SK-N-SH (cell line): ENCODE measurements around the gene RBM33. TPM values are rescaled to one million over a fixed set of nuclear protein-coding genes. Genes with fewer than 3 reads are reported as not detected.

Source experiments
- CTCF ChIA-PET: fragments of 300-600, 350-600 bp; formaldehyde crosslinking; extraction: SDS; loops from one replicate; lab custom pipeline; 2021; lab: Yijun Ruan, JAX
- POLR2A ChIA-PET: fragments of 350-600 bp; sonication (Branson Sonifier 250); formaldehyde crosslinking; extraction: SDS; loops from one replicate; lab custom pipeline; 2020; ENCODE audit warnings: antibody characterized with exemption, inconsistent platforms; lab: Yijun Ruan, JAX
- DNase-seq: peaks from one replicate; pipeline ENCODE4 v3.0.0; 2012
- H2AFZ ChIP-seq: fragments of 200-600 bp; sonication (generic); 2 replicates; pipeline ENCODE4 v1.8.1; 2016; ENCODE audit warnings: antibody characterized with exemption, mild to moderate bottlenecking, low read depth
- H3F3A ChIP-seq: fragments of 200-600 bp; sonication (generic); replicated peaks from 2 replicates; pipeline ENCODE3; 2016; ENCODE audit warnings: antibody characterized with exemption, mild to moderate bottlenecking; ENCODE audit not compliant: insufficient read depth
- H3K27ac ChIP-seq, 2 experiments: fragments of 200-500 bp in 1 of 2; fragments of 200-600 bp in 1 of 2; sonication (Bioruptor generic) in 1 of 2; sonication (generic), shearing (Covaris generic) in 1 of 2; 2 replicates each; pipeline versions ENCODE4 v1.5.1 to v1.6.1; 2014 to 2016; ENCODE audit warnings: low read depth in 2 of 2, inconsistent platforms in 1 of 2, low read length in 1 of 2, mild to moderate bottlenecking in 1 of 2, mixed read lengths in 1 of 2
- H3K27me3 ChIP-seq: fragments of 200-600 bp; sonication (generic), shearing (Covaris generic); 2 replicates; pipeline ENCODE4 v1.6.1; 2016; ENCODE audit warnings: mixed run types; ENCODE audit not compliant: insufficient read depth
- H3K36me3 ChIP-seq, 2 experiments: fragments of 200-500 bp in 1 of 2; fragments of 200-600 bp in 1 of 2; sonication (Bioruptor generic) in 1 of 2; sonication (generic) in 1 of 2; replicated peaks in 1 of 2; 2 replicates each; pipeline versions ENCODE3 to v1.5.1; 2014 to 2016; ENCODE audit warnings: low read length in 1 of 2, mild to moderate bottlenecking in 1 of 2; ENCODE audit not compliant: insufficient read depth in 2 of 2, control insufficient read depth in 1 of 2
- H3K4me1 ChIP-seq, 2 experiments: fragments of 200-500 bp in 1 of 2; fragments of 200-600 bp in 1 of 2; sonication (Bioruptor generic) in 1 of 2; sonication (generic), shearing (Covaris generic) in 1 of 2; 2 replicates each; pipeline versions ENCODE4 v1.5.1 to v1.6.1; 2014 to 2016; ENCODE audit warnings: low read depth in 1 of 2, low read length in 1 of 2, mixed run types in 1 of 2; ENCODE audit not compliant: insufficient read depth in 2 of 2, control insufficient read depth in 1 of 2
- H3K4me2 ChIP-seq: fragments of 200-600 bp; sonication (generic), shearing (Covaris generic); 2 replicates; pipeline ENCODE4 v1.6.1; 2017; ENCODE audit warnings: mixed run types
- H3K4me3 ChIP-seq, 2 experiments: fragments of 200-500 bp in 1 of 2; fragments of 200-600 bp in 1 of 2; sonication (Bioruptor generic) in 1 of 2; sonication (generic), shearing (Covaris generic) in 1 of 2; 2 replicates each; pipeline versions ENCODE4 v1.5.1 to v1.8.1; 2014 to 2016; ENCODE audit warnings: low read depth in 2 of 2, inconsistent platforms in 1 of 2, low read length in 1 of 2, mild to moderate bottlenecking in 1 of 2, mixed read lengths in 1 of 2, moderate library complexity in 1 of 2
- H3K79me2 ChIP-seq: fragments of 200-600 bp; sonication (generic); 2 replicates; pipeline ENCODE4 v1.8.1; 2017; ENCODE audit warnings: mild to moderate bottlenecking; ENCODE audit not compliant: insufficient read depth
- H3K9ac ChIP-seq: fragments of 200-600 bp; sonication (generic); 2 replicates; pipeline ENCODE4 v1.6.1; 2017; ENCODE audit warnings: mixed run types
- H3K9me2 ChIP-seq: fragments of 200-600 bp; sonication (generic); 2 replicates; pipeline ENCODE4 v1.6.1; 2017; ENCODE audit warnings: mixed run types
- H3K9me3 ChIP-seq: fragments of 200-600 bp; sonication (generic); 2 replicates; pipeline ENCODE4 v1.6.1; 2017; ENCODE audit warnings: mixed run types, mild to moderate bottlenecking, moderate library complexity
- H4K20me1 ChIP-seq: fragments of 200-600 bp; sonication (generic); 2 replicates; pipeline ENCODE4 v1.6.1; 2017; ENCODE audit warnings: mild to moderate bottlenecking, mixed run types; ENCODE audit not compliant: insufficient read depth
- EP300 ChIP-seq, 2 experiments: IDR thresholded peaks; 2 replicates each; pipeline versions ENCODE4 v1.4.0 to v1.6.1; 2012; ENCODE audit warnings: borderline replicate concordance in 1 of 2, low read depth in 1 of 2, low read length in 1 of 2
- FOSL2 ChIP-seq: IDR thresholded peaks from 2 replicates; pipeline ENCODE4 v1.4.0; 2012; ENCODE audit warnings: low read depth, mild to moderate bottlenecking, moderate library complexity, borderline replicate concordance
- FOXJ3 ChIP-seq: sonication (generic); formaldehyde crosslinking; IDR thresholded peaks from 2 replicates; pipeline ENCODE4 v1.5.1; 2020; ENCODE audit warnings: mild to moderate bottlenecking, missing genetic modification reagents
- GABPA ChIP-seq: IDR thresholded peaks from 2 replicates; pipeline ENCODE4 v1.4.0; 2012; ENCODE audit warnings: low read depth, mild to moderate bottlenecking
- MAX ChIP-seq: IDR thresholded peaks from 2 replicates; pipeline ENCODE4 v1.4.0; 2012; ENCODE audit warnings: low read depth
- NRF1 ChIP-seq: IDR thresholded peaks from 2 replicates; pipeline ENCODE4 v1.6.1; 2012; ENCODE audit warnings: low read depth, mild to moderate bottlenecking, low read length
- POLR2AphosphoS5 ChIP-seq: IDR thresholded peaks from 2 replicates; pipeline ENCODE4 v1.6.1; 2012; ENCODE audit warnings: low read depth, low read length
- RCOR1 ChIP-seq: fragments of 150-350 bp; IDR thresholded peaks from 2 replicates; pipeline ENCODE4 v1.6.1; 2017; ENCODE audit warnings: antibody characterized with exemption, low read length
- SIN3A ChIP-seq: IDR thresholded peaks from 2 replicates; pipeline ENCODE4 v1.6.1; 2012; ENCODE audit warnings: low read depth, mild to moderate bottlenecking, low read length, moderate library complexity, borderline replicate concordance
- TAF1 ChIP-seq: IDR thresholded peaks from 2 replicates; pipeline ENCODE4 v1.6.1; 2012; ENCODE audit warnings: low read depth, mild to moderate bottlenecking, low read length, moderate library complexity, borderline replicate concordance
- TEAD4 ChIP-seq: IDR thresholded peaks from 2 replicates; pipeline ENCODE4 v1.4.0; 2012; ENCODE audit warnings: mild to moderate bottlenecking, borderline replicate concordance; ENCODE audit not compliant: insufficient read depth
- WGBS: methylation state at CpG from one replicate; pipeline ENCODE4 v1.1.6; 2017; ENCODE audit warnings: low lambda C conversion rate; 5-methylcytosine and 5-hydroxymethylcytosine counted together
- polyA plus RNA-seq, 3 experiments: library from polyadenylated mRNA; depleted of rRNA; stranded (reverse); fragments of >200 nt; gene quantifications; 2 replicates each; pipeline ENCODE4 v1.2.3, GENCODE V29; 2012
- TF ChIP-seq, protein P1 (sequence below): fragments of 150-350 bp; IDR thresholded peaks from 2 replicates; pipeline ENCODE4 v1.6.1; 2017; ENCODE audit warnings: antibody characterized with exemption, low read length, low read depth, borderline replicate concordance

Gene RBM33
- polyA plus RNA-seq, 1 of the 3 experiments (the other 2 are of a cell fraction), result 13.8 TPM

DNA sequence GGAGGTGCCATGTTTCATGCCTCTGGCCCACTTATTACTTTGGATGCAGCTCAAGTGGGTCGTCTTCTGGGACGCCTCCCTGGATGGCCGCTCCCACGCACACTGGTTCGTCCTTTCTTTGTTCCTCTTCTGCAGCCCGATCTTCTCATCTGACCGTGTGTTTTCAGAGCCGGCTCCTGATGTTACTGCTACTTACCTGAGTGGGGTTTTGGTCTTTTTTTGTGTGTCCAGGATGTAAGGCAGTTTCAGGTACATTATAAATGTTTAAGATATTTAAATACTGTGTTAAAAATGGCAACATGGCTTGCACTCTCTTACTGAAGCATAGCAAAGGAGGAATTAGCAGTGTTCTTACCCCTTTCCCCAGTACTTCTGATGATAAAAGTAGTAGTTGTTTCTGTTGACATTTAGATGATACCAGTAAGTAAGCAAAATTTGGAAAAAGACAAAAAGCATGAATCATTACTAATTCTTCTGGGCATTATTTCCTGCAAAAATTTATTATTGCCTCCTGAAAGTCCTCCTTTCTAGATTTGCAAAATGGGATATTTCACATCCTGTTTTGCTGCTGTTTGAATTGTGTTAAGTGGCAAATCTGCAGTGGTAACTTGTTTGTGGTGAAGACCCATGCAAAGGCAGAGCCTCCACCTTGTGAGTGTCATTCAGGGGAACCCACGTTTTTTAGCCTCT is 108.4 kb downstream of the RBM33 start:
- no peak for DNase-seq
- H3K27ac ChIP-seq, result no peak overlapping the region
- TF ChIP-seq SIN3A, result no peak
- no peak overlapping the region for H3K4me3 ChIP-seq
- no peaks in the 10 kb centered on the region for H3K27me3 ChIP-seq
- peaks cover 0 to under 1% of the 10 kb centered on the region in 2 experiments; a peak in 2 of 4 replicates for H3K4me1 ChIP-seq
- H3K9ac ChIP-seq, result no peak overlapping the region
- no peak overlapping the region for H2AFZ ChIP-seq
- peaks cover 93% of the 10 kb centered on the region for H4K20me1 ChIP-seq
- ChIA-PET POLR2A (no interaction called here), CTCF (interaction anchor here (1.4 to 31.7 kb wide), 4 partner anchors 12 to 154 kb away, joined by 4 to 470 read pairs (median 10); no protein-coding TSS in a partner anchor)
- H3F3A ChIP-seq, result no peaks in the 10 kb centered on the region
- WGBS, result 96% methylated on average over 9 of the region's 9 CpGs
- no peaks in the 10 kb centered on the region for H3K9me2 ChIP-seq
- H3K36me3 ChIP-seq, result peaks cover 20 to 62% of the 10 kb centered on the region in 2 experiments
- no peaks in the 10 kb centered on the region for H3K9me3 ChIP-seq
- no peak overlapping the region for H3K4me2 ChIP-seq
- peaks cover 85% of the 10 kb centered on the region for H3K79me2 ChIP-seq

DNA sequence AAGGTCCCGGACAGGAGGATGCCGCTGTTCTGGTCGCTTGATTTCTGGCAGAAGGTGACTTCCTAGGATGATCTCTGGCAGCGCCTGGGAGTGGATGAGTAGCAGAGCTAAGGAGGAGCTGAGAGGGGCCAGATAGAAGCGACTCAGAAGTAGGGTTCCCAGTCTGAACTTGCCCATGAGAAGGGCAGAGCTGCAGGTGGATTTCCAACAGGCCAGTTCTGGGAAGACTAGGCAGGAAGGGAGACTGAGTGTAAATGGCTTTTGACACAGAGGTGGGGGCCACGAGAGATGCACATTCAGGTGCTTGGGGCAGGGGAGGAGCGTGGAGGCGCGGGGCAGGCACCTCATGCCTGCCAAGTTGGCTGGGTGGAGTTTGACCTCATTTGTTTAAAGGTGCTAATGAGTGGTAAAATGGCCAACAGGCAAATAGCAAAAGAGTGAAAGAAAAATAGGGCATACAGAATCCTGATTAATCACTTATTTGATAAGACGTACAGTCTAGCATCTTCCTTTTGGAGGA is 109.0 kb downstream of the RBM33 start:
- POLR2A ChIA-PET, result no interaction called here

DNA sequence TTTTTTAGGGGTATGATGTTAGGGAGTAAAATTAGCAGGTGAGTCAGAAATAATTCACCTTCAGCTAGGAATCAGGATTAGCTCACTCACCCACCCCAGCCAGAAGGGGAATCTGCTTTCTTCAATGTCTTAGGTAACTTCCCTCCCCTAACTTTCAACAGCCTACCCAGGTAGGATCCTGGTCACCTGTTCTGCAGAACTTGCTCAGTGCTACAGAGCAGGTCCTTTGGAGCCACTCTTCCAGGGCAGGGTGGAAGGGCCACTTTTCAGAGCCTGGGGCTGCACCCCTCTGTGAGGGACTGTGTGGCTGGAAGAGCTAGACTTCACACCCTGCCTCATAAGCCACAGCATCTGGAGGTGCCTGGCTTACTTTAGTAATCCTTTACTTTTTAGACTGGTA is 109.7 kb downstream of the RBM33 start:
- Histone ChIP-seq H3K36me3 (peaks cover 15 to 61% of the 10 kb centered on the region in 2 experiments), H3K4me2 (no peak overlapping the region), H3K27me3 (no peaks in the 10 kb centered on the region), H4K20me1 (peaks cover 87% of the 10 kb centered on the region), H2AFZ (no peak overlapping the region), H3K9me3 (no peaks in the 10 kb centered on the region), H3K4me3 (no peak overlapping the region), H3K9ac (no peak overlapping the region), H3K27ac (no peak overlapping the region), H3K4me1 (no peaks in the 10 kb centered on the region; a peak in 1 of 4 replicates), H3K9me2 (no peaks in the 10 kb centered on the region), H3K79me2 (peaks cover 85% of the 10 kb centered on the region), H3F3A (no peaks in the 10 kb centered on the region)
- TF ChIP-seq FOXJ3 (CRISPR knock-in tag), result no peak
- no peak for TF ChIP-seq RCOR1
- no peak for TF ChIP-seq POLR2AphosphoS5
- TF ChIP-seq NRF1, result no peak
- TF ChIP-seq TEAD4, result no peak
- TF ChIP-seq, protein P1, sequence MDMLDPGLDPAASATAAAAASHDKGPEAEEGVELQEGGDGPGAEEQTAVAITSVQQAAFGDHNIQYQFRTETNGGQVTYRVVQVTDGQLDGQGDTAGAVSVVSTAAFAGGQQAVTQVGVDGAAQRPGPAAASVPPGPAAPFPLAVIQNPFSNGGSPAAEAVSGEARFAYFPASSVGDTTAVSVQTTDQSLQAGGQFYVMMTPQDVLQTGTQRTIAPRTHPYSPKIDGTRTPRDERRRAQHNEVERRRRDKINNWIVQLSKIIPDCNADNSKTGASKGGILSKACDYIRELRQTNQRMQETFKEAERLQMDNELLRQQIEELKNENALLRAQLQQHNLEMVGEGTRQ, result no peak
- no peak for TF ChIP-seq GABPA
- no peak for TF ChIP-seq FOSL2
- TF ChIP-seq MAX, result no peak
- no peak for DNase-seq
- ChIA-PET CTCF (interaction anchor here (0.9 to 31.7 kb wide), 4 partner anchors 14 to 156 kb away, joined by 3 to 470 read pairs (median 7); no protein-coding TSS in a partner anchor), POLR2A (no interaction called here)

More for the DNA sequence above, 109.0 kb downstream of the RBM33 start:
- Histone ChIP-seq H3K27me3 (no peaks in the 10 kb centered on the region), H3K4me2 (no peak overlapping the region), H3K4me3 (no peak overlapping the region), H3K4me1 (no peaks in the 10 kb centered on the region; a peak in 2 of 4 replicates), H3K9ac (no peak overlapping the region), H3K79me2 (peaks cover 85% of the 10 kb centered on the region), H3K27ac (no peak overlapping the region), H3K36me3 (peaks cover 15 to 59% of the 10 kb centered on the region in 2 experiments), H3F3A (no peaks in the 10 kb centered on the region), H2AFZ (no peak overlapping the region), H3K9me2 (no peaks in the 10 kb centered on the region), H4K20me1 (peaks cover 90% of the 10 kb centered on the region), H3K9me3 (no peaks in the 10 kb centered on the region)
- no peak for TF ChIP-seq TAF1
- no peak for TF ChIP-seq SIN3A
- no peak for TF ChIP-seq EP300 (IDR thresholded peaks at IDR 0.05; ENCODE audit: borderline replicate concordance in 1 of 2, low read depth in 1 of 2, low read length in 1 of 2)
- no peak for TF ChIP-seq NRF1
- TF ChIP-seq, protein P1, result no peak
- no peak for DNase-seq
- CTCF ChIA-PET, result interaction anchor here (1.5 to 31.7 kb wide), 3 partner anchors 14 to 155 kb away, joined by 4 to 470 read pairs (median 5); no protein-coding TSS in a partner anchor
- 98% methylated on average over 10 of the region's 10 CpGs for WGBS
